ENCODE results near the gene BRSK2.
"Not testable (repeated sequence)": the region's sequence is repeated elsewhere in the genome, so short reads cannot be mapped to it uniquely, and the experiment has no call there.

The BRSK2 gene

GRCh38 chr11:1410366-1411291, 20.9 kb downstream of the BRSK2 start:
- no peak for DNase-seq

GRCh38 chr11:1411301-1411700, 21.6 kb downstream of the BRSK2 start:
- no peak for DNase-seq

- not testable (repeated sequence) for DNase-seq
Observed at GRCh38 chr11:1411739-1412138, 22.0 kb downstream of the BRSK2 start.

GRCh38 chr11:1412377-1413095, 22.8 kb downstream of the BRSK2 start:
- DNase-seq: no peak

- no peak for DNase-seq
Observed at GRCh38 chr11:1414650-1415049, 24.9 kb downstream of the BRSK2 start.

- DNase-seq: no peak
Observed at GRCh38 chr11:1415631-1416030, 25.9 kb downstream of the BRSK2 start.

GRCh38 chr11:1418192-1418795, 28.6 kb downstream of the BRSK2 start:
- not testable (repeated sequence) for DNase-seq

GRCh38 chr11:1419811-1420210, 30.1 kb downstream of the BRSK2 start:
- DNase-seq: no peak

GRCh38 chr11:1421291-1421690, 31.6 kb downstream of the BRSK2 start:
- no peak for DNase-seq

GRCh38 chr11:1422481-1422880, 32.7 kb downstream of the BRSK2 start:
- no peak for DNase-seq

GRCh38 chr11:1422981-1423380, 33.2 kb downstream of the BRSK2 start:
- no peak for DNase-seq

- DNase-seq: not testable (repeated sequence)
Observed at GRCh38 chr11:1423406-1423805, 33.7 kb downstream of the BRSK2 start.

- DNase-seq: no peak
Observed at GRCh38 chr11:1425006-1425405, 35.3 kb downstream of the BRSK2 start.

- DNase-seq: no peak
Observed at GRCh38 chr11:1425439-1425838, 35.7 kb downstream of the BRSK2 start.

- no peak for DNase-seq
Observed at GRCh38 chr11:1428762-1429316, 39.1 kb downstream of the BRSK2 start.

GRCh38 chr11:1433568-1433967, 43.8 kb downstream of the BRSK2 start:
- DNase-seq: no peak

- DNase-seq: no peak
Observed at GRCh38 chr11:1433977-1434640, 44.4 kb downstream of the BRSK2 start.

GRCh38 chr11:1435479-1435819, 45.7 kb downstream of the BRSK2 start:
- DNase-seq: not testable (repeated sequence)

GRCh38 chr11:1435820-1436467, 46.2 kb downstream of the BRSK2 start:
- DNase-seq: no peak

GRCh38 chr11:1436468-1437039, 46.8 kb downstream of the BRSK2 start:
- no peak for DNase-seq

GRCh38 chr11:1437500-1437899, 47.8 kb downstream of the BRSK2 start:
- no peak for DNase-seq

Measured in NCI-H1048 (cell line).